Hematopoietic multipotent progenitor cell (in vitro differentiated cells): ENCODE measurements around the gene TP53I3. TPM values are rescaled to one million over a fixed set of nuclear protein-coding genes. Genes with fewer than 3 reads are reported as not detected.
"Not testable (repeated sequence)": the region's sequence is repeated elsewhere in the genome, so short reads cannot be mapped to it uniquely, and the experiment has no call there.

Source experiments
- DNase-seq, 3 donors: peaks; one replicate each; pipeline ENCODE4 v3.0.0-alpha.2; 2011 to 2015; ENCODE audit warnings: low read depth in 2 of 3, low spot score in 2 of 3
- total RNA-seq: library from RNA; depleted of rRNA; stranded (reverse); fragments of >200 nt; gene quantifications from one replicate; pipeline ENCODE4 v1.2.3, GENCODE V29; 2012

TP53I3 gene
- total RNA-seq, 1 donor = 29.6 TPM

DNA sequence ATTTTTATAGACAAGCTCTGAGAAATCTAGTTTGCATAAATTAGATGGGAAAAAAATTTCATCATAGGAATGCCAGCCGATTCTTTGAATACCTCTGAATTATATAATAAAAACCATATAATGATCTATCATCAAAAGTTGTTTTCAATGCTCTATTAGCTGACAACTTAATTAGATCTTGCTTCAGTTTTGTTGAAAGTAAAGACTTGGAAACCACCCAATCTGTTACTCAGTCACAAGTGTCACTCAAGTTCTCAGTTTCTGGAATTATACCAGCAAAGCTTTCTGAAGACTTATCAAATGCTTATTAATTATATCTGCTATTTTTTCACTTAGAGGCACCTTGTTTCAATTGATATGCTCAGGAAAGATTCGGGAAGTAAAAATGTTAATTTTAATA, 17.4 kb upstream of the TP53I3 start:
- no peak for DNase-seq

GRCh38 chr2:24100732-24101131, 16.1 kb upstream of the TP53I3 start:
- not testable (repeated sequence) for DNase-seq

- DNase-seq = not testable (repeated sequence)
Observed at GRCh38 chr2:24095171-24095677, 10.6 kb upstream of the TP53I3 start.

- not testable (repeated sequence) for DNase-seq
Observed at GRCh38 chr2:24093270-24093669, 8.6 kb upstream of the TP53I3 start.

DNA sequence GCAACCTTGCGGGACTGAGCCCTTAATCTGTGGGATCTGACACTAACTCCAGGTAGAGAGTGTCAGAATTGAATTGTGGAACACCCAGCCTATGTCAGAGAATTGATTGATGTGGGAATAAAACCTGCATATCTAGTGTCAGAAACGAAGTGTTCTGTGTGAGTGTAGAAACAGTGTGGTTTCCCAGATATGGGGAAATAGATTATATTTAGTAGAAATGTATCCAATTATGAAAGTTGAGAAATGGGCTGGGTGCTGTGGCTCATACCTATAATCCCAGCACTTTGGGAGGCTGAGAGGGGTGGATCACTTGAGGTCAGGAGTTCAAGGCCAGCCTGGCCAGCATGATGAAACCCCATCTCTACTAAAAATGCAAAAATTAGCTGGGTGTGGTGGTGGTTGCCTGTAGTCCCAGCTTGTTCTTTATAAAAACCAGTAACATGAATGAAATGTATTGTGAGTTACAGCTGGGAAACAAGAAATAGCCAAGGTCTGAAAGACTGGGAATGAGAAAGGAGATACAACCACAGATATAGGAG, 4.3 kb upstream of the TP53I3 start:
- DNase-seq = no peak

GRCh38 chr2:24087032-24087431, 2.4 kb upstream of the TP53I3 start:
- DNase-seq = no peak

GRCh38 chr2:24086241-24086640, 1.6 kb upstream of the TP53I3 start:
- no peak for DNase-seq

GRCh38 chr2:24085200-24085489, 511 bp upstream of the TP53I3 start:
- DNase-seq = no peak

GRCh38 chr2:24083567-24084385, 858 bp downstream of the TP53I3 start:
- DNase-seq = peak in 2 of 3 donors; percentile 89 to 95

DNA sequence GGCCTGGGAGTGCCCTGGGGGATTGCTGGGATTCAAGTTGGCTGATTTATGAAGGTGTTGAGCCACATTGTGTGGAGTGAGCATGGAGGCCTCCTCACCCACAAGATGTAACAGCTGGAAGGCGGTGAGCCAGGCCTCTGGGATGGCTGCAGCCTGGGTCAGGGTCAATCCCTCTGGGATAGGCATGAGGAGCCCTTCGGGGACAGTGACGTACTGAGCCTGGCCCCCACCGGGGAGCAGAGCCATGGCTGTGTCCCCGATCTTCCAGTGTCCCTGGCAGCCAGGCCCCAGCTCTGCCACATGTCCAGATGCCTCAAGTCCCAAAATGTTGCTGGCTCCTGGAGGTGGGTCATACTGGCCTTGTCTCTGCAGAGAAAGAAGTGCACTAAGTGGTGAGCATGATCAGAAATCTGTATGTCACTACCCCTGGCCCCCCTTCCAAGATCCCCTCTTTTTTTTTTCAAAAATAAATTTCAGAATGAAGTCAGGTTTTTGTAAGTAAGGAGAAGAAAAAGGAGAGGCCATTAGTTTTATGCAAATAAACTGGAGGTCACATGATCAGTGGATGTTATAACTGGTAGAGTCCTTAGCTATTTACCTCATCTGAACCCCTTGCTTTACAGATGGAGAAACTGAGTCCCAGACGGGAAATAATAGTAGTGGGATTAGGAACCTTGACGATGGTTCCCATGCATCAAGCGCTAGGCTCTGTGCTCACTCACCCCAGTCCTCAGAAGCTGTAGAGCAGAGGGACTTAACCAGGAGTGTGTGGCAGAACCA, 1.7 kb downstream of the TP53I3 start:
- DNase-seq = no peak

- no peak for DNase-seq
Observed at GRCh38 chr2:24080701-24081100, 3.9 kb downstream of the TP53I3 start.

DNA sequence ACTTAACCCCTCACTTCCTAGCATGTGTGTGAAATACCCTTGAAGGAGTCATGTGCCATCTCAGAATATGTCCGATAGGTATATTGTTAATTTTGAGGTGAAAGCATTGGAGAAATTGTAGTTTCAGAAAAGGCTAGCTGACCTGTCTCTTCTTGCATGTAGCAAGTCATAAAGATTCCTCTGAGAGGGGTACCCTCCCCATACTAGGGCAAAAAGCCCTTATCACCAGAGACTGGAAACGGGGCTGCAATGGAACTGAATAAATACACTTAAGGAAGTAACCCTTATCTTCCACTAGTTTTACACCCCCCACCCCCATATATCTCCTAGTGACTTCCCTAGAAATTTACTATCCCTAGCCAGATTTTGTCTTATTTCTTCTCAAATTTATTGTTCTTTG, 6.8 kb downstream of the TP53I3 start:
- no peak for DNase-seq

GRCh38 chr2:24077535-24077877, 7.1 kb downstream of the TP53I3 start:
- no peak for DNase-seq

DNA sequence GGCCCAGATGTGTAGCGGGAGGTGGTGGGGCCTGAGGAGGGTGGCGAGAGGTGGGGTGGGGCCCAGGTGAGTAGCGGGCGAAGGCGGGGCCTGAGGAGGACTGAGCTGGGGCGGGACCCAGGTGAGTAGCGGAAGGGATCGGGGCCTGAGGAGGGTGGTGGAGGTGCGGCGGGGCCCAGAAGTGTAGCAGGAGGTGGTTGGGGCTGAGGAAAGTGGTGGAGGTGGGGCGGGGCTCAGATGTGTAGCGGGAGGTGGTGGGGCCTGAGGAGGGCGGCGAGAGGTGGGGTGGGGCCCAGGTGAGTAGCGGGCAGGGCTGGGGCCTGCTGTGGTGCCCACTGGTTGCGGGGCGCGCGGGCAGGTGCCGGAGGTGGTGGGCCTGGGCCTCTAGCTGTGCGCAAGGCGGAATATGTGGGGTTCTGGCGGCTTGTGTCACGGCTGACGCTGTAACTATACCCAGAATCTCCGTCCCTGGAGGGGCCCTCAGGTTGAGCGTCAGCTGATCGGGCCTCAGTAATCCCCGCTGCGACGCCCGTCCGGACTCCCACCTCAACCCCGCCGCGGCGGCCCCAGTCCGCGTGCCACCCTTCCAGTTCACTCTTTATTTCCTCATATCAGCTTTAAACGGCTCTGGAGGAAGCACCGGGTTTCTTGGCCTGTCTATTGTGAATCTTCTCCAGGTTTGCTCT, 7.6 kb downstream of the TP53I3 start:
- DNase-seq = peak in 2 of 3 donors; percentile 41 to 57

DNA sequence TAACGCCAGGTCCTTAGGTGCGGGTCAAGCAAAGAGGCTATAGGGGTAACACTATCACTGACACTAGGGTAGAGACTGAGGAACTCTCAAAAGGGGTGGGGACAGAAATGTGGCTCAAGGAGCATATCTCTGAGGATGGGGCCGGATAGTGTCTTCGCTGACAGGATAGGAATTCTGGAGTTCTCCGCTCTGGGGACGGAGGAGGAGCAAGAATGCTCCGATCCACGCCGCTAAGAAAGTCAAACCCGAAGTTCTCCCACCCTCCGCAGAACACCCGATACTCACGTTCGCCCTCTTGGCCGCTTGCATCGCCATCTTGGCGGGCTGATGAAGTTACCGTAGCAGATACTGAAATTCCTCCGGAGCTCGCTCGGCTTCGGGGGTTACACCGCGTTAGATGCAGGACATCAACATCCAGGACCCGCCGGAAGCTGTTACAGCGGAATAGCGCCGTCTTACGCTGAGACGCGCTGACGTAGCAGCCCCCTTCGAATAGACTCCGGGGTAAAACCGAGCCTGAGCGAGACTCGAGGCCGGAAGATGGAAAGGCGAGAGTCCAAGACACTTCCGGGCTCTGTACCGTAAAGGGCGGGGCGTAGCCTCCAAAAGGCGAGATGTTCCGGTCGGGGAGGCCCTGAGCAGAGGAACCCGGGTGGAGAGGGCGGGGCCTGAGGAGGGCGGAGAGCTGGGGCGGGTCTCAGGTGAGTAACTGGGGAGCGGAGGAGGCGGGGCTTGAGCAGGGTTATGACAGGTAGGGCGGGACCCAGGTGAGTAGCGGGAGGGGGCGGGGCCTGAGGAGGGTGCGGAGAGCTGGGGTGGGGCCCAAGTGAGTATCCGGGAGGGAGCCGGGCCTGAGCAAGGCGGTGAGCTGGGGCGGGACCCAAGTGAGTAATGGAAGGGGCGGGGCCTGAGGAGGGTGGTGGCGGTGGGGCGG, 8.5 kb downstream of the TP53I3 start, which contains the start of gene SF3B6:
TSS of gene SF3B6 (minus strand) at position 412 of the 934 bp plus-strand sequence. CDS start at position 315, 97 bp downstream.
- DNase-seq = peak; percentile 98 to 100 (median 100)

DNA sequence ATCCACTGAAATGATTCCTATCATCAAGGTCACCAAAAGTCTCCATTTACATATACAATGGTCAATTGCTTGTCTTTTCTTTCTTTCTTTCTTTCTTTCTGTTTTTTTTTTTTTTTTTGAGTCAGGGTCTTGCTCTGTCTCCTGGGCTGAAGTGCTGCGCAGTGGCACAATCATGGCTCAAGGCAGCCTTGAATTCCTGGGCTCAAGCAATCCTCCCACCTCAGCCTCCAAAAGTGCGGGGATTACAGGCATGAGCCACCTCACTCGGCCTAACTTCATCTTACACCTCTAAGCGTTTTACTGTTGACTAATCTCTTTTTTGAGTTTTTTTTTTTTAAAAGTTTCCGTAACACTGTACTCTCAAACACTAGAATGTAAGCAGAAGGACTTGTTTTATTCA, 9.4 kb downstream of the TP53I3 start:
- no peak for DNase-seq

DNA sequence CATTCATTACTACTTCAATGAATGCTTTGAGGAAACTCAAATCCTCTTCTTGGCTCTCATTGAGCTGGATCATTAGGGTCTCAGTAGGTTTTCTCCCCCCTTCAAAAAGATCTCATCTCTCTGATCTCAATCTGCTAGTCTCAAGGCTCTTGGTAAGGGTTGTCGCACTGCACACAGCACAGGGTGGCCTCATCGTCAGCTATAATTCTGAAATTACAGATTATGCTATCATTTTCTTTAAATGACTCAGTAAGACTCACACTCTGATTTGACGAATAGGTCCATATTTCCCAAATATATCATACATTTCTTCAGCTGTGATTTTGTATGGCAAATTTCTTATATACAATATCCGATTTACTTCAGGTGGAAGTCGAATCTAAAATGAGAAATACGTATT, 10.8 kb downstream of the TP53I3 start:
- DNase-seq = no peak

DNA sequence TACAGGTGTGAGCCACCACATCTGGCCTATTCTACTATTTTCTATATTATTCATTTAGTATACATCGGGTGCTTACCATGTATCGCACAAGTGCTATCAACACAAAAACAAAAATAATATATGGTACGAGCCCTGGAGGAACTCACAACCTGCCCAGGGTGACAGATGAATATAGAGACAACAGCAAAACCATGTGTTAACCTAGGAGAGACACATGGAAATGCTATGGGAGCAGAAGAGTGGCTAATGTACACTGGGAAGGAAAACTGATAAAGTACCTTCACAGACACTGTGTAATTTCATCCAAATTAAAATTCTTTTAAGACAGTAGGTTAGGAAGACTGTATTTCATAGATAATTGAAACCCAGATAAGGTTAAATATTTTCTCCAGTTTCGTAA, 12.4 kb downstream of the TP53I3 start:
- no peak for DNase-seq

GRCh38 chr2:24065341-24065740, 19.3 kb downstream of the TP53I3 start:
- no peak for DNase-seq
